ENCODE measurements around the gene BCL2. TPM values are rescaled to one million over a fixed set of nuclear protein-coding genes. Genes with fewer than 3 reads are reported as not detected.

BCL2 gene
- total RNA-seq, 2 donors from 2014 or later: 13.9 to 16.4 TPM

DNA sequence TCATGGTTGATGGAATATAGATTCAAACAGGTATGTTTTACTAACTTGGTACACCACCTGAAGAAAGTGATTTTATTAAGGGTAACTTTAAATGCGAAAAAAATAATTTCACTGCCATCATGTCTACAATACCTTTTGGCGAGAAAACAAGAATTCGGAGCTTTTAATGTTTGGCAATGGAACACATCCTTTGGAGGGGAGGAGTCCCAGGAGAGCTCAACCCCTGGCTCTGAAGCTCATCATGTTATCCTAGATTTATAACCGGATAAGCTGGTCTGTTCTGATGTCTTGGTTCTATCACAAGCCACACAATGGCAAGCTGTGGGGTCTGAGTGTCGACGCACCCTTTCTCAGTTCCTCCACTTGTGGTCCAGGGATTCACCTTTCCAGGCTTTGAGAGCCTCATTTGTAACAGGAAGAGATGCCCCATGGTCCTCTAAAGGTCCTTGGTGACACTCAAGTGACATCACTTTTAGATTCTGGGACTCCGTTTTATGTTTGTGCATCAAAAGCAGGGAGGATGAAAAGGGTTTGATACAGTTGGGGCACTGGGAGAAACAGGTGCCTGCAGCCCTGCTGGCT is 172.7 kb downstream of the BCL2 start:
- H3K36me3 ChIP-seq: no peaks in the 10 kb centered on the region
- no peak for TF ChIP-seq CTCF (IDR thresholded peaks at IDR 0.05)
- H3K9ac ChIP-seq (ENCODE audit: low read depth in 2 of 2, low read length in 2 of 2): no peak overlapping the region
- DNase-seq: no peak
- H3K27ac ChIP-seq: no peak overlapping the region
- no peaks in the 10 kb centered on the region for H3K4me1 ChIP-seq
- no peaks in the 10 kb centered on the region for H3K9me3 ChIP-seq
- intact Hi-C loops (cut with DNase I): no loop called here
- H3K4me3 ChIP-seq: no peak overlapping the region
- H3K27me3 ChIP-seq: no peaks in the 10 kb centered on the region

- no peak overlapping the region for H3K27ac ChIP-seq
- intact Hi-C loops (cut with DNase I): no loop called here
- TF ChIP-seq CTCF (IDR thresholded peaks at IDR 0.05): no peak
- no peak for DNase-seq
- no peaks in the 10 kb centered on the region for H3K36me3 ChIP-seq
- H3K27me3 ChIP-seq: no peaks in the 10 kb centered on the region
- no peaks in the 10 kb centered on the region for H3K4me1 ChIP-seq
- no peak overlapping the region for H3K4me3 ChIP-seq
- H3K9me3 ChIP-seq: no peaks in the 10 kb centered on the region
- no peak overlapping the region for H3K9ac ChIP-seq (ENCODE audit: low read depth in 2 of 2, low read length in 2 of 2)
Measured at GRCh38 chr18:63145851-63146555, 173.6 kb downstream of the BCL2 start.

GRCh38 chr18:63145166-63145850 is 174.3 kb downstream of the BCL2 start:
- H3K4me3 ChIP-seq: no peak overlapping the region
- H3K9me3 ChIP-seq: no peaks in the 10 kb centered on the region
- no peak for TF ChIP-seq CTCF (IDR thresholded peaks at IDR 0.05)
- intact Hi-C loops (cut with DNase I): no loop called here
- DNase-seq: no peak
- H3K9ac ChIP-seq (ENCODE audit: low read depth in 2 of 2, low read length in 2 of 2): no peak overlapping the region
- no peak overlapping the region for H3K27ac ChIP-seq
- H3K27me3 ChIP-seq: no peaks in the 10 kb centered on the region
- no peaks in the 10 kb centered on the region for H3K36me3 ChIP-seq
- H3K4me1 ChIP-seq: no peaks in the 10 kb centered on the region

GRCh38 chr18:63144748-63145147 is 174.8 kb downstream of the BCL2 start:
- no peak overlapping the region for H3K9ac ChIP-seq (ENCODE audit: low read depth in 2 of 2, low read length in 2 of 2)
- H3K36me3 ChIP-seq: no peaks in the 10 kb centered on the region
- intact Hi-C loops (cut with DNase I): no loop called here
- TF ChIP-seq CTCF (IDR thresholded peaks at IDR 0.05): no peak
- no peaks in the 10 kb centered on the region for H3K27me3 ChIP-seq
- no peak for DNase-seq
- no peaks in the 10 kb centered on the region for H3K4me1 ChIP-seq
- no peak overlapping the region for H3K27ac ChIP-seq
- H3K4me3 ChIP-seq: no peak overlapping the region
- no peaks in the 10 kb centered on the region for H3K9me3 ChIP-seq

DNA sequence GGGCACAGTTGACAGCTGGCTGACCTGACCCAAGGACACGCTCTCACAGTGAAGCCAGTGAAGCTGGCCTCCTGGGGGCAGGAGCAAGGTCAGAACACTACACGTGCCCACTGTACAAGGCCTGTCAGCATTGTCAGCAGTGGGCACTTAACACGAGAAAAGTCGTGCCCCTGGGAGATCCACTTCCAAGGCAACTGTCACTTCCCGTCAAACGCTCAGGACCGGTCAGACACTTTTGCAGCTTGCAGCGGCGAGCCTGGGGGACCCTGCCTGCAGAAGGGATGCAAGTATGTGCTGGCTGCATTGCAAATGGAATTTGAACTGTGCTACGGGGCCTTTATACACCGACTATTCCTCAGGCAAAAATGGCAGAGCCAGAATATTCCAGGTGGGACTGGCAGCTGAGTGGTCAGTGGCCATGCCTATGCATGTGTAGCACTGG is 176.2 kb downstream of the BCL2 start:
- no peak overlapping the region for H3K4me3 ChIP-seq
- no peaks in the 10 kb centered on the region for H3K4me1 ChIP-seq
- intact Hi-C loops (cut with DNase I): no loop called here
- no peak for DNase-seq
- H3K36me3 ChIP-seq: no peaks in the 10 kb centered on the region
- TF ChIP-seq CTCF (IDR thresholded peaks at IDR 0.05): no peak
- no peaks in the 10 kb centered on the region for H3K9me3 ChIP-seq
- peak overlapping the region in 1 of 2 donors; percentile 29 for H3K9ac ChIP-seq (ENCODE audit: low read depth in 2 of 2, low read length in 2 of 2)
- H3K27me3 ChIP-seq: no peaks in the 10 kb centered on the region
- no peak overlapping the region for H3K27ac ChIP-seq

Data from colonic mucosa (tissue), 4 donors.